Esophagus squamous epithelium (tissue), 5 donors: ENCODE data around the gene ARHGAP32. TPM values are rescaled to one million over a fixed set of nuclear protein-coding genes. Genes with fewer than 3 reads are reported as not detected.

Experiments
- DNase-seq: peaks from one replicate; lab custom pipeline; 2025; lab: John Stamatoyannopoulos, UW
- H3K27ac ChIP-seq, 4 donors: fragments of 200-600 bp; sonication (generic); one replicate each; pipeline ENCODE4 v1.5.1; 2016 to 2019; ENCODE audit warnings: mild to moderate bottlenecking in 1 of 4
- H3K27me3 ChIP-seq, 4 donors: fragments of 200-600 bp; sonication (generic); 1 replicate in 3 of 4; 2 replicates in 1 of 4; pipeline versions ENCODE4 v1.5.1 to v1.6.0; 2017 to 2021; ENCODE audit warnings: antibody characterized with exemption in 1 of 4
- H3K36me3 ChIP-seq, 3 donors: fragments of 200-600 bp; sonication (generic); one replicate each; pipeline ENCODE4 v1.5.1; 2016 to 2019
- H3K4me1 ChIP-seq, 3 donors: fragments of 200-600 bp; sonication (generic); one replicate each; pipeline ENCODE4 v1.5.1; 2017 to 2019
- H3K4me3 ChIP-seq, 4 donors: fragments of 200-600 bp; sonication (generic); 1 replicate in 3 of 4; 2 replicates in 1 of 4; pipeline ENCODE4 v1.5.1; 2016 to 2019; ENCODE audit warnings: mild to moderate bottlenecking in 2 of 4, moderate library complexity in 1 of 4
- H3K9me3 ChIP-seq, 3 donors: fragments of 200-600 bp; sonication (generic); one replicate each; pipeline ENCODE4 v1.5.1; 2016 to 2019
- CTCF ChIP-seq, 6 experiments: fragments of 450-650 bp in 4 of 6; fragments of 200-600 bp in 2 of 6; sonication (generic) in 2 of 6; IDR thresholded peaks; one replicate each; pipeline ENCODE4 v1.5.1; 2016 to 2019; ENCODE audit warnings: antibody characterized with exemption in 6 of 6, mild to moderate bottlenecking in 4 of 6, moderate library complexity in 4 of 6
- POLR2A ChIP-seq, 4 donors: fragments of 450-650 bp; IDR thresholded peaks; one replicate each; pipeline ENCODE4 v1.6.1; 2017; ENCODE audit warnings: antibody characterized with exemption in 4 of 4, mild to moderate bottlenecking in 4 of 4, moderate library complexity in 3 of 4
- WGBS, 2 donors: methylation state at CpG; one replicate each; pipeline ENCODE4 v1.1.5; 2018; 5-methylcytosine and 5-hydroxymethylcytosine counted together
- intact Hi-C: fragments of 100-400 bp; cut with DNase I; formaldehyde crosslinking; loops from one replicate; pipeline ENCODE4 v1.15.0; 2022
- small RNA-seq, 4 donors: library from RNA; depleted of rRNA; stranded (forward); fragments of <200 nt; gene quantifications; one replicate each; pipeline ENCODE3, GENCODE V24; 2016
- total RNA-seq, 4 donors: library from RNA; depleted of rRNA; stranded (reverse); fragments of >200 nt; gene quantifications; one replicate each; pipeline ENCODE4 v1.1.0, GENCODE V29; 2016
- donor health status: DM: yes; HTN: yes; CAD: no.

The ARHGAP32 gene
- total RNA-seq, 4 donors from 2014 or later = 33.5 to 73.6 (median 61.0) TPM

- DNase-seq = no peak
- TF ChIP-seq CTCF (IDR thresholded peaks at IDR 0.05) = no peak
- TF ChIP-seq POLR2A (IDR thresholded peaks at IDR 0.05) = no peak
- Histone ChIP-seq H3K27ac (no peak overlapping the region), H3K36me3 (no peaks in the 10 kb centered on the region), H3K9me3 (no peaks in the 10 kb centered on the region), H3K27me3 (no peaks in the 10 kb centered on the region), H3K4me3 (no peak overlapping the region), H3K4me1 (peaks cover 8 to 42% (median 14%) of the 10 kb centered on the region in 3 donors)
- 67 to 76% methylated on average over 3 of the region's 3 CpGs for WGBS, 2 donors
- intact Hi-C loops = no loop called here
Observed at GRCh38 chr11:128916037-128916572, 276.0 kb downstream of the ARHGAP32 start.

DNA sequence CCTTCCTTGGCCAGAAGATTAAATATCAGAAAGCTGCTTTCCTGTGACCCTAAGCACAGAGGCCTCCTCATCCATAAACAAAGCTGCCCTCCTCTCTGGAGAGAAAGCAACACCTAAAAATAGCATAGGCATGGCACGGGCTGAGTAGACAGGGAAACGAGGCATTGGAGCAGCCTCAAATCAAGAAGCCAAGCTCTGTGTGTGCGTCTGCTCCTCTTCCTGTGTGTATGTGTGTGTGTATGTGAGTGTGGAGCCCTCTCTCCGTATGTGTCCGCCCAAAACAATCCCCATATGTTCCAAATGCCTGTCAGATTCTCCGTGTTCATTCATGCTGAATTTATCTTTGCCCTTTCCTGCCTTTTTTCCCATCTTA lies 277.0 kb downstream of the ARHGAP32 start:
- WGBS, 2 donors = 9 to 27% methylated on average over 5 to 6 of the region's 6 CpGs
- DNase-seq = no peak
- Histone ChIP-seq H3K4me3 (no peak overlapping the region), H3K4me1 (peaks cover 8 to 46% (median 14%) of the 10 kb centered on the region in 3 donors), H3K27ac (peak overlapping the region in 3 of 4 donors; percentile 31 to 74 (median 46)), H3K36me3 (no peaks in the 10 kb centered on the region), H3K9me3 (no peaks in the 10 kb centered on the region), H3K27me3 (no peaks in the 10 kb centered on the region)
- intact Hi-C loops = no loop called here
- TF ChIP-seq CTCF (IDR thresholded peaks at IDR 0.05) (no peak), POLR2A (IDR thresholded peaks at IDR 0.05) (no peak)

Small RNAs within 50 kb of the gene (small RNA-seq; reads per million reads assigned to genes)
- gene RF00019 = 0 reads per million in 4 donors
- gene RNU6-874P = 0 reads per million in 4 donors
- gene RNU6-876P = 0 reads per million in 4 donors

Other genes with a start within 250 kb of the ARHGAP32 start
- 10 to 100 TPM; 11.0 to 16.7 (median 13.9) TPM for gene TP53AIP1, start 249.5 kb downstream of the ARHGAP32 start, total RNA-seq
- gene BARX2, start 183.5 kb upstream of the ARHGAP32 start, total RNA-seq = 100 to 1,000 TPM in 1 of 4 donors, 10 to 100 TPM in 3; 45.2 to 102 (median 57.6) TPM